ENCODE results near the gene SEPTIN7.

- TF ChIP-seq MXI1 (IDR thresholded peaks at IDR 0.05; ENCODE audit: borderline replicate concordance, low read depth, low read length) = no peak
- no peak for TF ChIP-seq CTCF (conservative IDR thresholded peaks at IDR 0.05; ENCODE audit: low read depth, low read length)
- TF ChIP-seq BHLHE40 (IDR thresholded peaks at IDR 0.05; ENCODE audit: low read depth, low read length) = no peak
Measured at GRCh38 chr7:35760143-35760745, 40.6 kb upstream of the SEPTIN7 start.
